Mesothelial cell of epicardium (in vitro differentiated cells): ENCODE measurements around the gene IL1B. TPM values are rescaled to one million over a fixed set of nuclear protein-coding genes. Genes with fewer than 3 reads are reported as not detected.

Experiments
- DNase-seq, 2 experiments: peaks; one replicate each; pipeline ENCODE4 v3.0.0; 2021; ENCODE audit warnings: low spot score in 2 of 2; ENCODE audit not compliant: unreplicated experiment in 2 of 2
- H3K27ac Mint-ChIP-seq: 2 replicates; pipeline ENCODE4 v1.8.0; 2021; ENCODE audit warnings: mixed read lengths
- H3K27me3 Mint-ChIP-seq: 2 replicates; pipeline ENCODE4 v1.8.0; 2021; ENCODE audit warnings: low read depth, mixed read lengths
- H3K36me3 Mint-ChIP-seq: 2 replicates; pipeline ENCODE4 v1.8.0; 2021; ENCODE audit warnings: mixed read lengths
- H3K4me1 Mint-ChIP-seq: 2 replicates; pipeline ENCODE4 v1.8.0; 2021; ENCODE audit warnings: mixed read lengths
- H3K4me3 Mint-ChIP-seq: 2 replicates; pipeline ENCODE4 v1.8.0; 2021; ENCODE audit warnings: mild to moderate bottlenecking, moderate library complexity, mixed read lengths
- H3K9me3 Mint-ChIP-seq: 2 replicates; pipeline ENCODE4 v1.8.0; 2021; ENCODE audit warnings: mixed read lengths
- total RNA-seq: library from RNA; stranded (reverse); gene quantifications from 3 replicates; pipeline ENCODE4 v1.2.1, GENCODE V29; 2021
- TF ChIP-seq, protein P1 (sequence below): fragments of 200-600 bp; sonication (generic); IDR thresholded peaks from one replicate; pipeline ENCODE4 v1.5.0; 2021; ENCODE audit warnings: antibody characterized with exemption; ENCODE audit not compliant: unreplicated experiment

IL1B gene
- total RNA-seq, 1 donor from 2014 or later: 1.3 TPM

DNA sequence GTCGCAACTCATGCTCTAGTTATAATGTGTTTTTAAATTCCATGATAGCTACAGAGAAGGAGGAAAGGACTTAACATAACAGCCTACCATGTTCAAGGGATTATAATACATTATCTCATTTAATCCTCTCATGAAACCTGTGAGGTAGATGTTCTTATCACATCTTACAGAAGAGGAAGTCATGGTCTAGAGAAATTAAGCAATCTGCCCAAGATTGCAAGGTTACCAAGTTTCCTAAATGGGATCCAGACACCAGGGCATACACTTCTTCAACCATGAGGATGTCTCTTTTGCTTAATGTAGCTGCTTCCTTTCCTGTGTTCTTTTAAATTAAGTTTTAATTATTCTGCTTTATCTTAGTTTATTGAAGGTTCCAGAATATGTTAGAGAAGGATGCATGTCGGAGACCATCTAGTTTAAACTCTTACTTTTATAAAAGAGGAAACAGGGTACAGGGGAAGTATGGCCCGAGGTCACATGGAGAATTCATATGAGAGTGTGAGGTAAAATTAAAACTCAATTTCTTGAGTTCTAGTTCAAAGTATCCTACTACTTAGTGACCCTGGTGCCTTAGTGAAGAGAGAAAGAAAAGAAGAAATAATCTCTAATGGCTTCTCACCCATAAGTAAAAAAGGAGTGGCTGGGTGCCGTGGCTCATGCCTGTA, 48.7 kb downstream of the IL1B start:
- peaks cover 3% of the 10 kb centered on the region for H3K9me3 Mint-ChIP-seq
- no peaks in the 10 kb centered on the region for H3K36me3 Mint-ChIP-seq
- no peaks in the 10 kb centered on the region for H3K27me3 Mint-ChIP-seq
- no peak overlapping the region for H3K27ac Mint-ChIP-seq
- peaks cover 19% of the 10 kb centered on the region for H3K4me1 Mint-ChIP-seq
- H3K4me3 Mint-ChIP-seq: no peak overlapping the region
- TF ChIP-seq, protein P1, sequence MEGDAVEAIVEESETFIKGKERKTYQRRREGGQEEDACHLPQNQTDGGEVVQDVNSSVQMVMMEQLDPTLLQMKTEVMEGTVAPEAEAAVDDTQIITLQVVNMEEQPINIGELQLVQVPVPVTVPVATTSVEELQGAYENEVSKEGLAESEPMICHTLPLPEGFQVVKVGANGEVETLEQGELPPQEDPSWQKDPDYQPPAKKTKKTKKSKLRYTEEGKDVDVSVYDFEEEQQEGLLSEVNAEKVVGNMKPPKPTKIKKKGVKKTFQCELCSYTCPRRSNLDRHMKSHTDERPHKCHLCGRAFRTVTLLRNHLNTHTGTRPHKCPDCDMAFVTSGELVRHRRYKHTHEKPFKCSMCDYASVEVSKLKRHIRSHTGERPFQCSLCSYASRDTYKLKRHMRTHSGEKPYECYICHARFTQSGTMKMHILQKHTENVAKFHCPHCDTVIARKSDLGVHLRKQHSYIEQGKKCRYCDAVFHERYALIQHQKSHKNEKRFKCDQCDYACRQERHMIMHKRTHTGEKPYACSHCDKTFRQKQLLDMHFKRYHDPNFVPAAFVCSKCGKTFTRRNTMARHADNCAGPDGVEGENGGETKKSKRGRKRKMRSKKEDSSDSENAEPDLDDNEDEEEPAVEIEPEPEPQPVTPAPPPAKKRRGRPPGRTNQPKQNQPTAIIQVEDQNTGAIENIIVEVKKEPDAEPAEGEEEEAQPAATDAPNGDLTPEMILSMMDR: no peak
- DNase-seq: no peak

DNA sequence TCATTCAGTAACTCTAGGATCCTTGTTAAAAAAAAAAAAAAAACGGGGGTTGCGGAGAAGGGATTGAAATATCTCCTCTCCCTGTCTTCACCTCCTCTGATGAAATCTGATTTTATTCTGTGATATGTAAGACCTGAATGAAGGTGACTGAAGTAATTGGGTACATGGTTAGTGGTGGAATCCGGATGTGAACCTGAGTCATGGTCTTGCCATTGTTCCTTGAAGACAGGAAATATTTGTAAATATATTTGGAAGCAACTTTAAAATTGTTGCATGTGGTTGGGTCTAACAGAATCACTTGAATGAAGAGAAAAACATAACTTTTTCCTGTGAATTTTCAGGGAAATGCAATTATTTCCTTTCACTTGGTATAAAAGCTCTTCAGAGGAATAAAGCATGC, 49.3 kb downstream of the IL1B start:
- DNase-seq: no peak
- peaks cover 20% of the 10 kb centered on the region for H3K4me1 Mint-ChIP-seq
- no peak overlapping the region for H3K27ac Mint-ChIP-seq
- no peak overlapping the region for H3K4me3 Mint-ChIP-seq
- H3K27me3 Mint-ChIP-seq: no peaks in the 10 kb centered on the region
- TF ChIP-seq, protein P1: no peak
- no peaks in the 10 kb centered on the region for H3K36me3 Mint-ChIP-seq
- H3K9me3 Mint-ChIP-seq: peaks cover 3% of the 10 kb centered on the region

DNA sequence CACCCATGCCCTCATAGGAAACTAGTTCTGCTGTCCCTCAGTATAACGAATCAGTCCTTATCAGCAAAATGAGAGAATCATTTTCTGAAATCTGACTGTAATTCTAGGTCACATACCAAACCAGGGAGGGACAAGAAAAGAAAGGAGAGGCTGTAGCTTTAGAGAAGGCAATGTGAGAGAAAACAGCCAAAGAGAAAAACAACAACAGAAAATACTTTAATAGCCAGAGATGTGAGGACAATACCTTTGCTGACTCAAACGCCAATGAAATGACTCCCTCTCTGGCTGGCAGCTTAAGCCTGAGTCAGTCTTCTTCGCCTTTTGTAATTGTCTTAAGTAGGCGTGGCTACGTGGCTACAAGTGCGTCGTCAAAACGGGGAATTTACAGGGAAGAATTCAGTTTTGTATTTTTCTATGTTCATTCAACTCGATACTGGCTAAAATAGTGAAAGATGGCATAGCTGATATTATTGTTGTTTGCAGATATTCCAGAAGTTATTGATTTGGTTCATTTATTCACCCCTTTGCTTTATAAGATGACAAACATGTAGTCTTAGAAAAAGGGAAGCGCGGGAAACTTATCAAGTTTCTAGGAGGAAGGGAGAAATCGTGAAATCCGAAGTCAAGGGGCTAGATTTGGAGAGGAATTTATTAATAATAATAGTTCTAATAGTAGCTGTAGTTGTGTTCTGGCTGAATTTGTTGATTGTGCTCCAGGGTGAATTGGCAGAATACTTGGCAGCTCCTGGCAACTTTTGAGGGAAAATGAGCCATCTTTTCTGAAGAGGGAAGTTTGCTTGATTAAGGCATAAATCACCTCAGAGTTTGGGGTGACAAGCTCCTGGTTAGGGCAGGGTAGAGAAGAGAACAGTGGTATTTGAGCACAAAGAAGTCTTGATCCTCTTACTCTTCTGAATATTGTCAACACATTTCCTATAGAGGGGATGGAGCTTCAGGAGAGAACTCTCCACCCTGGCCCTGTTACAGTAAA, 52.1 kb downstream of the IL1B start, which contains the start of gene IL1A:
Gene IL1A, minus strand, starts transcription at position 295 of the 991 bp plus-strand sequence. CDS start 723 bp downstream, outside the sequence.
- Mint-ChIP-seq H3K9me3 (no peaks in the 10 kb centered on the region), H3K36me3 (peaks cover 1% of the 10 kb centered on the region), H3K4me1 (peaks cover 20% of the 10 kb centered on the region), H3K4me3 (peak within 1 kb of the TSS; percentile 59), H3K27ac (peak within 1 kb of the TSS; percentile 82), H3K27me3 (no peaks in the 10 kb centered on the region)
- TF ChIP-seq, protein P1: no peak
- DNase-seq: no peak

DNA sequence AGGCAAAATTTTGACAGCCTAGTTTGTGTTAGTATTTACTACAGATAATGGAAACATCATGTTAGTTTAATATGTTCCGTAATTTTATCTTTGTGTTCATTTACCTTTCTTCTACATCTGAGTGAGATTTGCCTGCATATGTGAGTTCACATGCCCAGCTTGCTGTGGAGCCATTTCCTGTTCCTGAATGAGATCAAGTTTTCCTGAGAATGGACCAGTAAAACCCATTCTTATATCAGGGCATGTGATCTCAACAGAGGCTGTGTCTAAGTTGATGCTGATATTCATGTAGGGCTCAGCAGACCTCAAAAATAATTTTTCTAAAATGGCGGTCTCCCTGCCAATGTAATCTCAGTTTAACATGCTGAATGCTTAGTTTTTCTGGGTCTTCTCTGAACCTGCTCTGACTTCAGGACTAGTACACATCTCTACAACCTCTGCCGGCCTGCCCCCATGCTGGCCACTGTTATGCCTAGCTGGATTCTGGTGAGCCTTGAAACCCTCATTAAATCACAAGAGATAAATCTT, 53.3 kb downstream of the IL1B start:
- Mint-ChIP-seq H3K4me1 (peaks cover 20% of the 10 kb centered on the region), H3K27ac (peak overlapping the region; percentile 78), H3K4me3 (peak overlapping the region; percentile 59), H3K9me3 (no peaks in the 10 kb centered on the region), H3K36me3 (peaks cover 3% of the 10 kb centered on the region), H3K27me3 (no peaks in the 10 kb centered on the region)
- TF ChIP-seq, protein P1: no peak
- DNase-seq: no peak

DNA sequence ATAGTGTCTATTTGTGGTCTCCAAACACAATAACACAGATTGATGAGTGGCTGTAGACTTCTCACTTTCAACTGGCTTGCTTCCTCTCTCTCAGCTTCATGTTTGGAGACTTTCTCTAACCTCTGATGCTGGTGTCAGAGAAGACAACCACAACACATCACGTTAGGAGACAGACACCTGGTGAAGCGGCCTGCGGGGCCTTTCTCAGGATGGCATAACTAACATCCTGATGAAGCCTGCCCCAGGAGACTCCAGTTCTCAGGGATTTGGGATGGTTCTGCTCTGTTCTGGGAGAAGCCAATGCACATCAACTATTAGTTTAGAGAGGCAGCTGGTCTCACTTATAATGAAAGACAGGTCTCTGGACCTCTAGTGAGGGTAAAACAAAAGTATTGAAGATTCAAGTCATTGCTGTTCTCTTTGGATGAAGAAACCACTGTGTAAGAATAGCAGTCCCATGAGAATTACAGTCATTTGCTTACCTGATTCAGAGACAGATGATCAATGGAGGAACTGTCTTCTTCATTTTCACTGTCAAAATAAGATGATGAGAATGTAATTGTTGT, 54.3 kb downstream of the IL1B start:
- no peak overlapping the region for H3K27ac Mint-ChIP-seq

More for the DNA sequence above, 54.3 kb downstream of the IL1B start:
- Mint-ChIP-seq H3K4me3 (no peak overlapping the region), H3K27me3 (no peaks in the 10 kb centered on the region), H3K4me1 (peaks cover 20% of the 10 kb centered on the region), H3K9me3 (no peaks in the 10 kb centered on the region), H3K36me3 (peaks cover 11% of the 10 kb centered on the region)
- DNase-seq: no peak
- TF ChIP-seq, protein P1: no peak
